Measurements from ENCODE around the gene FOXC2.
"Not testable (repeated sequence)": the region's sequence is repeated elsewhere in the genome, so short reads cannot be mapped to it uniquely, and the experiment has no call there.

Gene FOXC2

DNA sequence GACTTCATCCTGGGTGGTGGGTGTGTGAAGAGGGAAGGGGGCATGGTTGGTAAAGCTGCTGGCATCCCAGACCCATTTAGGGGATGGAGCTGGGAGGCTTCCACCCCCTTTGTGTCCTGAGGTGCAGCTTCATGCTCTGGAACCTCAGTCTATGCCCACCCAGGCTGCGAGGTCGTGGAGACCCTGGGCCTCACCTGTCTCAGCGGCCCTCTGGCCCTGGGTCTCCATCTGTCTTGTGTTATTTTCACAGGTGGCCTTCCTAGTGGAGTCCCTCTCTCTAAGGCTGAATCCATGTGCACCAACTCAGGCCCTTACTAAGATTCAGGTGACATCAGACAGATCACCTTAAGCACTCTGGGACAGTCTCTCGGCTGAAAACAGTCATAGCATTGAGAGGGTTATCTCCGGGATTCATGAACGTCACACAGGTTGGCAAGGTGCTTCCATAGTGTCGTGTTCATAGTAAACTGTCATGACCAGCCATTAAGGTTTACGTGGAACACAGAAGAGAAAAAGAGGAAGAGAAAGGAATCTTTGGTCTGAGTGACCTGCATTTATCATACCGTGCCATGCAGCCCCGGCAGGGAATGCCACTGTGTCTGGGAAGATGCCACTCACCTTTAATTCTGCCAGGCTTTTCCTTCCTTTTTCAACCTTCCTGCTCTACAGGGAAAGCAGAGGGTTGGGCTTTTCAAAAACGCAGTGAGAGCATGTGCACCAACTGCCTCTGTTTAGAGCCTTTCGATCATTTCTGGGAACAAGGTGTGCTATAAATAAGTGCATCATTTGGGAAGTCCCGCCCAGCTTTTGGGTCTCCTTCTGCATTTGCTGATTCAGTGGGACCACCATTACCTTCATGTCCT, 7.2 kb downstream of the FOXC2 start:
- no peak for DNase-seq (ENCODE audit: low read depth)

DNA sequence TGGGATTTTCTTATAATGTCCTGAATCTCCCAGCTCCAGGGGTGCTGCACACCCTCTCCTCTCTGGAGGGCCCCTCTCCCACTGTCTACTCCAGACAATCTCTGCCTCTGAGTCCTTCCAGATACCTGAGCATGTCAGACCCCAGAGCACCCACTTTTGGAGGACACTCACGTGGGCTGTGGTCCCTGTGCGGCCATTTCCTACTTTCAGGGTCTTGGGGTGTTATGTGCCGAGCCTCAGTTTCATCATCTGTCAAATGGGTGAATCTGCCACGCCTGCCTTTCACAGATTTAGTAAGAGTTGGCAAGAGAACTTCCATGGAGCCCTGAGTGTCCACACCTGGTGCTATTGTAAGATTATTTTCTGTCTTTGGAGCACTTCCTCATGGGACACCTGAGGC, 8.0 kb downstream of the FOXC2 start:
- no peak for DNase-seq (ENCODE audit: low read depth)

- no peak for DNase-seq (ENCODE audit: low read depth)
These were observed 8.6 kb downstream of the FOXC2 start for GRCh38 chr16:86575095-86575685.

DNA sequence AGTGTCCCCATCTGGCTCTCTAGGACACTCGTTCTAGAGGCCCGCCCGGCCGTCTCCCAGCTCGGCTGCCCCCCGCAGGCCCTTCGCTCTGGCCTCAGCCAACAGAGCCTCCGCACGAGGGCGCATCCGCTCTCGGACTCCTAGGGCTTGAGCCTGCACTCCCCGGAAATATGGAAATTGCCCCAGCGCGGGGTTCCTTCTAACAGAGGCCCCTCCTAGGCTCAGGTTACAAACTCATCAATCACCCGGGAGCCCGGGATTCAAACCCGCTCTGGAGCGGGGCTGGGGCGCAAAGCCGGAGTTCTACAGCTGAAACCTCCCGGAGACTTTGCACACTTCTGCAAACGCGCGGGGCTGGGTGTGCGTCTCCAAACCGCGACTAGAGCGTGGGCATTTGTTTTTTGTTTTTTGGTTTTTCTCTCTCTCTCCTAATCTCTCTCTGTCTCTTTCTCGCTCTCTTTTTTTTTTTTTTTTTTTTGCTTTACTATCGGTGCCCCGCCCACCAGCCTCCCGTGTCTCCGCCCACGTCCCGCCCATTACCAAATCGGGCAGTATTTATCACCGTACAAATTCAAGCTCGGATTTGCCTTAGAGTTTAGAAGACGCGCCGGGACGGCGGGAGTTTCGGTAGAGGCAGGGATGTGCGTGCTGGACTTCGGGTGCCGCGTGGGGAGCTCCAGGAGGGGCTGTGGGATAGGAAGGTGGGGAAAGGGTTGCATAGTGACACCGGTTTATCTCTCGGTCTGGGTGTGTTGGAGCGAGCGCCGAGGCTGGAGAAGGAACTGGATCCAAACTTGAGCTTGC, 9.3 kb downstream of the FOXC2 start:
- DNase-seq (ENCODE audit: low read depth) = peak; percentile 73

- no peak for DNase-seq (ENCODE audit: low read depth)
These were observed 10.1 kb downstream of the FOXC2 start for GRCh38 chr16:86576591-86577313.

DNA sequence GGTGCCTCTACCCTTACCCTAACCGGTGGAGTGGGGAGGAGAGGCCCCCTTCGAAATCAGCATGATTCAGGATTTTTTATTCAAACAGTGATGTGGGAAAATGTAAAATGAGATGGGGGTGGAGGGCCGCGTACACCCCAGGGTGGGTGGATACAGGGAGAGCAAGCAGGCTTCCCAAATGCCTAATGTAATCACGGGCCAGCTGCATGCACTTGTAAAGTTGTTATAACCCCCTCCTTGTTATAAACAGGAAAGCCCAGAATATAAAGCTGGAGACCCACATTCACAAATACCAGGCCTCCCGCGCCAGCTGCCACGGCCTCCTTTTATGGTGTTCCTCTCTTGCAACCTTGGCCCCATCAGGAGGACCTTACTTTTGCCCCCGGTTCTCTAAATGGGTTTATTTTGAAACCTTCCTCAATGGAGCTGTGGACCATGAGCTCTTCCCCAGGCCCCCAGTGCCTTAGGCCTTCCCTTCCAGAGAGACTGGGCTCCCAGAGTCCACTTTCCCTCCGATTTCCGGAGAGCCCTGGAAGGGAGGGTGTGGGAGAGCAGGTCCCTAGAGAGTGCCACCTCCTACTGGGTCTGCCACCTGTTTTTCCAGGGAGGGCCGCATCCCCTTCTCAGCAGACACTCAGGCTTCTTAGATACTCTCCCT, 10.8 kb downstream of the FOXC2 start:
- no peak for DNase-seq (ENCODE audit: low read depth)

GRCh38 chr16:86578061-86578599, 11.5 kb downstream of the FOXC2 start, which contains the start of gene FOXL1:
Gene FOXL1, plus strand, starts transcription at chr16:86578549. Its CDS starts 175 bp downstream, at chr16:86578724.
- no peak for DNase-seq (ENCODE audit: low read depth)

GRCh38 chr16:86578611-86579267, 12.1 kb downstream of the FOXC2 start:
- no peak for DNase-seq (ENCODE audit: low read depth)

- no peak for DNase-seq (ENCODE audit: low read depth)
These were observed 12.8 kb downstream of the FOXC2 start for GRCh38 chr16:86579268-86580062.

- DNase-seq (ENCODE audit: low read depth) = no peak
These were observed 13.6 kb downstream of the FOXC2 start for GRCh38 chr16:86580063-86580790.

- no peak for DNase-seq (ENCODE audit: low read depth)
These were observed 14.2 kb downstream of the FOXC2 start for GRCh38 chr16:86580791-86581170.

GRCh38 chr16:86581458-86581857, 14.8 kb downstream of the FOXC2 start:
- DNase-seq (ENCODE audit: low read depth) = no peak

- DNase-seq (ENCODE audit: low read depth) = no peak
These were observed 17.5 kb downstream of the FOXC2 start for GRCh38 chr16:86584071-86584685.

- DNase-seq (ENCODE audit: low read depth) = no peak
These were observed 18.4 kb downstream of the FOXC2 start for GRCh38 chr16:86584726-86585721.

GRCh38 chr16:86585821-86586611, 19.4 kb downstream of the FOXC2 start:
- peak; percentile 68 for DNase-seq (ENCODE audit: low read depth)

GRCh38 chr16:86587487-86587886, 20.9 kb downstream of the FOXC2 start:
- no peak for DNase-seq (ENCODE audit: low read depth)

DNA sequence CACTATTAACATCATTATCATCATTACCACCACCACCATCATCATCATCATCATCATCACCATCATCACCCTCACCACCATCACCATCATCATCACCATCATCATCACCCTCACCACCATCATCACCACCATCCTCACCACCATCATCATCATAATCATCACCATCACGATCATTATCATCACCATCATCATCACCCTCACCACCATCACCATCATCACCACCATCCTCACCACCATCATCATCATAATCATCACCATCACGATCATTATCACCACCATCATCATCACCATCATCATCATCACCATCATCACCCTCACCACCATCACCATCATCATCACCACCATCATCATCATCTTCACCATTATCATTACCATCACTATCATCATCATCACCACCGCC, 21.3 kb downstream of the FOXC2 start:
- DNase-seq (ENCODE audit: low read depth) = not testable (repeated sequence)
